HepG2 (cell line): ENCODE results near the gene LAPTM4A. TPM values are rescaled to one million over a fixed set of nuclear protein-coding genes. Genes with fewer than 3 reads are reported as not detected.
A peak's percentile ranks its signal among the peaks of the same experiment; 100 is the strongest.

Experiments used
- CAMTA2 ChIP-seq: sonication (generic); formaldehyde crosslinking; IDR thresholded peaks from 2 replicates; pipeline ENCODE4 v1.4.0; 2020; ENCODE audit warnings: mild to moderate bottlenecking, missing genetic modification reagents, borderline replicate concordance
- FOXA1 ChIP-seq, 2 experiments: fragments of 450-650 bp in 1 of 2; sonication (generic) in 1 of 2; formaldehyde crosslinking in 1 of 2; IDR thresholded peaks; 2 replicates each; pipeline versions ENCODE4 v1.4.0 to v1.6.1; 2016 to 2020; ENCODE audit warnings: missing genetic modification reagents in 1 of 2
- FOXJ3 ChIP-seq: sonication (generic); formaldehyde crosslinking; IDR thresholded peaks from 2 replicates; pipeline ENCODE4 v1.4.0; 2020; ENCODE audit warnings: missing genetic modification reagents, mild to moderate bottlenecking, borderline replicate concordance
- HNF1A ChIP-seq, 2 experiments: sonication (generic) in 1 of 2; formaldehyde crosslinking in 1 of 2; IDR thresholded peaks; 2 replicates each; pipeline versions ENCODE4 v1.4.0 to v1.6.1; 2016 to 2020; ENCODE audit warnings: borderline replicate concordance in 1 of 2, low read depth in 1 of 2, mild to moderate bottlenecking in 1 of 2, missing genetic modification reagents in 1 of 2
- KLF12 ChIP-seq: sonication (generic); formaldehyde crosslinking; IDR thresholded peaks from 2 replicates; pipeline ENCODE4 v1.4.0; 2020; ENCODE audit warnings: missing genetic modification reagents, borderline replicate concordance
- POLR2G ChIP-seq: fragments of 200-400 bp; formaldehyde crosslinking; IDR thresholded peaks from 2 replicates; pipeline ENCODE4 v1.6.1; 2018; ENCODE audit warnings: mild to moderate bottlenecking, low read depth, low read length, moderate library complexity
- RNF2 ChIP-seq: fragments of 450-650 bp; conservative IDR thresholded peaks from 2 replicates; pipeline ENCODE4 v1.6.1; 2016; ENCODE audit warnings: low read depth
- SMAD1 ChIP-seq: sonication (generic); formaldehyde crosslinking; IDR thresholded peaks from 2 replicates; pipeline ENCODE4 v1.4.0; 2020; ENCODE audit warnings: missing genetic modification reagents, low read depth, mild to moderate bottlenecking, borderline replicate concordance
- SP4 ChIP-seq: sonication (generic); formaldehyde crosslinking; IDR thresholded peaks from 2 replicates; pipeline ENCODE4 v1.8.1; 2023; ENCODE audit warnings: mild to moderate bottlenecking, missing genetic modification reagents
- ZBTB38 ChIP-seq: sonication (generic); formaldehyde crosslinking; IDR thresholded peaks from 2 replicates; pipeline ENCODE4 v1.5.1; 2020; ENCODE audit warnings: mild to moderate bottlenecking, missing genetic modification reagents
- ZNF33A ChIP-seq: sonication (generic); formaldehyde crosslinking; IDR thresholded peaks from 2 replicates; pipeline ENCODE4 v1.5.1; 2020; ENCODE audit warnings: missing genetic modification reagents, mild to moderate bottlenecking, moderate library complexity, borderline replicate concordance
- ZNF552 ChIP-seq: sonication (generic); formaldehyde crosslinking; IDR thresholded peaks from 2 replicates; pipeline ENCODE4 v1.9.0; 2022; ENCODE audit warnings: missing genetic modification reagents, mild to moderate bottlenecking, borderline replicate concordance
- ZNF589 ChIP-seq: sonication (generic); formaldehyde crosslinking; conservative IDR thresholded peaks from 2 replicates; pipeline ENCODE4 v1.8.0; 2022; ENCODE audit warnings: mild to moderate bottlenecking, moderate library complexity, missing genetic modification reagents
- ZNF788 ChIP-seq: sonication (generic); formaldehyde crosslinking; IDR thresholded peaks from 2 replicates; pipeline ENCODE4 v1.5.0; 2020; ENCODE audit warnings: mild to moderate bottlenecking, missing genetic modification reagents, borderline replicate concordance
- ZNF800 ChIP-seq: sonication (generic); formaldehyde crosslinking; IDR thresholded peaks from 2 replicates; pipeline ENCODE4 v1.4.0; 2020; ENCODE audit warnings: missing genetic modification reagents
- polyA plus RNA-seq, 8 experiments: library from polyadenylated mRNA; depleted of rRNA in 3 of 8; stranded (reverse) in 7 of 8; unstranded in 1 of 8; fragments of >200 nt; fragmentation: Illumina TruSeq in 4 of 8; extraction: Trizol in 4 of 8; gene quantifications; 2 replicates each; pipeline versions ENCODE4 v1.2.1 to v1.2.3, GENCODE V29; 2011 to 2016; ENCODE audit warnings: low read depth in 4 of 8, missing spikeins in 1 of 8, mixed read lengths in 1 of 8; ENCODE audit not compliant: insufficient read depth in 1 of 8
- total RNA-seq, 5 experiments: library from RNA; depleted of rRNA; stranded (reverse); fragments of >200 nt; fragmentation: Illumina TruSeq; extraction: Trizol; gene quantifications; 2 replicates each; pipeline ENCODE4 v1.2.3, GENCODE V29; 2016; ENCODE audit warnings: low read depth in 1 of 5
- TF ChIP-seq, protein P1 (sequence below): sonication (generic); formaldehyde crosslinking; IDR thresholded peaks from 2 replicates; pipeline ENCODE4 v1.9.0; 2021; ENCODE audit warnings: missing genetic modification reagents, borderline replicate concordance

LAPTM4A gene
- total and polyA plus RNA-seq, 2 of the 13 experiments (the other 11 are each of a cell fraction or from before 2014, with no cell fraction given) = 116 to 558 TPM

- TF ChIP-seq FOXA1 (IDR thresholded peaks at IDR 0.05) (no peak), FOXA1 (CRISPR knock-in tag; IDR thresholded peaks at IDR 0.05) (peak; percentile 41; the same call in 1 of the 2 replicates), ZNF589 (peak; percentile 95), FOXJ3 (CRISPR knock-in tag) (0 out of 2 replicates have a peak, but pooled peaks have one; percentile 72), HNF1A (IDR thresholded peaks at IDR 0.05; ENCODE audit: low read depth) (no peak), HNF1A (CRISPR knock-in tag; IDR thresholded peaks at IDR 0.05; ENCODE audit: borderline replicate concordance) (peak; percentile 80), ZBTB38 (CRISPR knock-in tag) (peak; percentile 95), ZNF33A (0 out of 2 replicates have a peak, but pooled peaks have one; percentile 33), ZNF800 (CRISPR knock-in tag) (peak; percentile 98), ZNF552 (CRISPR knock-in tag) (peak; percentile 89), RNF2 (peak; percentile 72; the same call in 1 of the 2 replicates), SP4 (CRISPR knock-in tag) (peak; percentile 87), SMAD1 (CRISPR knock-in tag) (peak; percentile 98), POLR2G (peak; percentile 94), ZNF788 (CRISPR knock-in tag) (peak; percentile 93), KLF12 (CRISPR knock-in tag) (peak; percentile 99), CAMTA2 (peak; percentile 79; the same call in 1 of the 2 replicates)
- TF ChIP-seq, protein P1, sequence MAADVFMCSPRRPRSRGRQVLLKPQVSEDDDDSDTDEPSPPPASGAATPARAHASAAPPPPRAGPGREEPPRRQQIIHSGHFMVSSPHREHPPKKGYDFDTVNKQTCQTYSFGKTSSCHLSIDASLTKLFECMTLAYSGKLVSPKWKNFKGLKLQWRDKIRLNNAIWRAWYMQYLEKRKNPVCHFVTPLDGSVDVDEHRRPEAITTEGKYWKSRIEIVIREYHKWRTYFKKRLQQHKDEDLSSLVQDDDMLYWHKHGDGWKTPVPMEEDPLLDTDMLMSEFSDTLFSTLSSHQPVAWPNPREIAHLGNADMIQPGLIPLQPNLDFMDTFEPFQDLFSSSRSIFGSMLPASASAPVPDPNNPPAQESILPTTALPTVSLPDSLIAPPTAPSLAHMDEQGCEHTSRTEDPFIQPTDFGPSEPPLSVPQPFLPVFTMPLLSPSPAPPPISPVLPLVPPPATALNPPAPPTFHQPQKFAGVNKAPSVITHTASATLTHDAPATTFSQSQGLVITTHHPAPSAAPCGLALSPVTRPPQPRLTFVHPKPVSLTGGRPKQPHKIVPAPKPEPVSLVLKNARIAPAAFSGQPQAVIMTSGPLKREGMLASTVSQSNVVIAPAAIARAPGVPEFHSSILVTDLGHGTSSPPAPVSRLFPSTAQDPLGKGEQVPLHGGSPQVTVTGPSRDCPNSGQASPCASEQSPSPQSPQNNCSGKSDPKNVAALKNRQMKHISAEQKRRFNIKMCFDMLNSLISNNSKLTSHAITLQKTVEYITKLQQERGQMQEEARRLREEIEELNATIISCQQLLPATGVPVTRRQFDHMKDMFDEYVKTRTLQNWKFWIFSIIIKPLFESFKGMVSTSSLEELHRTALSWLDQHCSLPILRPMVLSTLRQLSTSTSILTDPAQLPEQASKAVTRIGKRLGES = 0 out of 2 replicates have a peak, but pooled peaks have one; percentile 26
Measured at GRCh38 chr2:19989667-19990415, 61.6 kb downstream of the LAPTM4A start, which contains the start of gene WDR35 (continued).
